HepG2 (cell line): ENCODE measurements around the gene PARD3. TPM values are rescaled to one million over a fixed set of nuclear protein-coding genes. Genes with fewer than 3 reads are reported as not detected.

ENCODE experiments used
- E2F1 ChIP-seq: sonication (generic); formaldehyde crosslinking; IDR thresholded peaks from 2 replicates; pipeline ENCODE4 v1.5.0; 2020; ENCODE audit warnings: missing genetic modification reagents
- FOXJ3 ChIP-seq: sonication (generic); formaldehyde crosslinking; IDR thresholded peaks from 2 replicates; pipeline ENCODE4 v1.4.0; 2020; ENCODE audit warnings: missing genetic modification reagents, mild to moderate bottlenecking, borderline replicate concordance
- KLF16 ChIP-seq, 2 experiments: sonication (generic) in 1 of 2; formaldehyde crosslinking in 1 of 2; IDR thresholded peaks; 2 replicates each; pipeline versions ENCODE4 v1.6.1 to v1.8.0; 2016 to 2023; ENCODE audit warnings: missing genetic modification reagents in 2 of 2, missing compliant biosample characterization in 1 of 2
- MED8 ChIP-seq: sonication (generic); formaldehyde crosslinking; IDR thresholded peaks from 2 replicates; pipeline ENCODE4 v1.8.1; 2023; ENCODE audit warnings: mild to moderate bottlenecking, missing genetic modification reagents; ENCODE audit not compliant: insufficient replicate concordance
- MEIS2 ChIP-seq: sonication (generic); formaldehyde crosslinking; IDR thresholded peaks from 2 replicates; pipeline ENCODE4 v1.9.0; 2021; ENCODE audit warnings: mild to moderate bottlenecking, missing genetic modification reagents
- PPARG ChIP-seq: conservative IDR thresholded peaks from 2 replicates; pipeline ENCODE4 v1.6.1; 2016; ENCODE audit warnings: missing biosample characterization, missing genetic modification reagents
- RCOR2 ChIP-seq: IDR thresholded peaks from 2 replicates; pipeline ENCODE4 v1.6.1; 2016; ENCODE audit warnings: missing biosample characterization, missing genetic modification reagents
- REXO4 ChIP-seq: sonication (generic); formaldehyde crosslinking; IDR thresholded peaks from 2 replicates; pipeline ENCODE4 v1.8.0; 2022; ENCODE audit warnings: missing genetic modification reagents, mild to moderate bottlenecking, borderline replicate concordance
- SAP130 ChIP-seq: IDR thresholded peaks from 2 replicates; pipeline ENCODE4 v1.6.1; 2016; ENCODE audit warnings: low read depth
- SOX13 ChIP-seq, 3 experiments: fragments of 450-650 bp in 1 of 3; sonication (generic) in 1 of 3; formaldehyde crosslinking in 1 of 3; IDR thresholded peaks in 2 of 3; conservative IDR thresholded peaks in 1 of 3; 2 replicates each; pipeline versions ENCODE4 v1.5.0 to v1.6.1; 2016 to 2020; ENCODE audit warnings: antibody characterized with exemption in 1 of 3, mild to moderate bottlenecking in 1 of 3, missing compliant biosample characterization in 1 of 3, missing genetic modification reagents in 1 of 3, moderate library complexity in 1 of 3
- TCF7 ChIP-seq: sonication (generic); IDR thresholded peaks from 2 replicates; pipeline ENCODE4 v1.6.1; 2016; ENCODE audit warnings: antibody characterized with exemption, low read depth
- YEATS4 ChIP-seq: sonication (generic); formaldehyde crosslinking; IDR thresholded peaks from 2 replicates; pipeline ENCODE4 v1.4.0; 2020; ENCODE audit warnings: missing genetic modification reagents, borderline replicate concordance
- ZFP1 ChIP-seq: IDR thresholded peaks from 2 replicates; pipeline ENCODE4 v1.6.1; 2016
- ZKSCAN5 ChIP-seq: sonication (generic); formaldehyde crosslinking; IDR thresholded peaks from 2 replicates; pipeline ENCODE4 v1.5.1; 2020; ENCODE audit warnings: mild to moderate bottlenecking, missing genetic modification reagents
- ZKSCAN8 ChIP-seq: IDR thresholded peaks from 2 replicates; pipeline ENCODE4 v1.6.1; 2016; ENCODE audit warnings: borderline replicate concordance, missing genetic modification reagents, missing compliant biosample characterization
- ZNF30 ChIP-seq: sonication (generic); formaldehyde crosslinking; IDR thresholded peaks from 2 replicates; pipeline ENCODE4 v1.5.0; 2020; ENCODE audit warnings: mild to moderate bottlenecking, missing genetic modification reagents
- ZNF34 ChIP-seq: sonication (generic); formaldehyde crosslinking; IDR thresholded peaks from 2 replicates; pipeline ENCODE4 v1.4.0; 2020; ENCODE audit warnings: mild to moderate bottlenecking, missing genetic modification reagents, borderline replicate concordance
- ZNF607 ChIP-seq: sonication (generic); formaldehyde crosslinking; IDR thresholded peaks from 2 replicates; pipeline ENCODE4 v1.5.1; 2020; ENCODE audit warnings: missing genetic modification reagents, mild to moderate bottlenecking, borderline replicate concordance
- ZNF879 ChIP-seq: sonication (generic); formaldehyde crosslinking; IDR thresholded peaks from 2 replicates; pipeline ENCODE4 v1.8.1; 2023; ENCODE audit warnings: missing genetic modification reagents
- ZNF891 ChIP-seq: sonication (generic); formaldehyde crosslinking; IDR thresholded peaks from 2 replicates; pipeline ENCODE4 v1.5.0; 2020; ENCODE audit warnings: mild to moderate bottlenecking, missing genetic modification reagents
- ZSCAN21 ChIP-seq: sonication (generic); formaldehyde crosslinking; IDR thresholded peaks from 2 replicates; pipeline ENCODE4 v1.8.0; 2022; ENCODE audit warnings: mild to moderate bottlenecking, missing genetic modification reagents, moderate library complexity, borderline replicate concordance
- polyA plus RNA-seq, 8 experiments: library from polyadenylated mRNA; depleted of rRNA in 3 of 8; stranded (reverse) in 7 of 8; unstranded in 1 of 8; fragments of >200 nt; fragmentation: Illumina TruSeq in 4 of 8; extraction: Trizol in 4 of 8; gene quantifications; 2 replicates each; pipeline versions ENCODE4 v1.2.1 to v1.2.3, GENCODE V29; 2011 to 2016; ENCODE audit warnings: low read depth in 4 of 8, missing spikeins in 1 of 8, mixed read lengths in 1 of 8; ENCODE audit not compliant: insufficient read depth in 1 of 8
- total RNA-seq, 5 experiments: library from RNA; depleted of rRNA; stranded (reverse); fragments of >200 nt; fragmentation: Illumina TruSeq; extraction: Trizol; gene quantifications; 2 replicates each; pipeline ENCODE4 v1.2.3, GENCODE V29; 2016; ENCODE audit warnings: low read depth in 1 of 5
- TF ChIP-seq, protein P1 (sequence below): IDR thresholded peaks from 2 replicates; pipeline ENCODE4 v1.6.1; 2016; ENCODE audit warnings: mild to moderate bottlenecking, missing biosample characterization, missing genetic modification reagents
- TF ChIP-seq, protein P2 (sequence below): sonication (generic); formaldehyde crosslinking; IDR thresholded peaks from 2 replicates; pipeline ENCODE4 v1.4.0; 2020; ENCODE audit warnings: missing genetic modification reagents, low read depth, mild to moderate bottlenecking, borderline replicate concordance
- TF ChIP-seq, protein P3 (sequence below): sonication (generic); formaldehyde crosslinking; conservative IDR thresholded peaks from 2 replicates; pipeline ENCODE4 v1.4.0; 2020; ENCODE audit warnings: missing genetic modification reagents

Gene PARD3
- total and polyA plus RNA-seq, 2 of the 13 experiments (the other 11 are each of a cell fraction or from before 2014, with no cell fraction given), result 40.9 to 60.0 TPM

DNA sequence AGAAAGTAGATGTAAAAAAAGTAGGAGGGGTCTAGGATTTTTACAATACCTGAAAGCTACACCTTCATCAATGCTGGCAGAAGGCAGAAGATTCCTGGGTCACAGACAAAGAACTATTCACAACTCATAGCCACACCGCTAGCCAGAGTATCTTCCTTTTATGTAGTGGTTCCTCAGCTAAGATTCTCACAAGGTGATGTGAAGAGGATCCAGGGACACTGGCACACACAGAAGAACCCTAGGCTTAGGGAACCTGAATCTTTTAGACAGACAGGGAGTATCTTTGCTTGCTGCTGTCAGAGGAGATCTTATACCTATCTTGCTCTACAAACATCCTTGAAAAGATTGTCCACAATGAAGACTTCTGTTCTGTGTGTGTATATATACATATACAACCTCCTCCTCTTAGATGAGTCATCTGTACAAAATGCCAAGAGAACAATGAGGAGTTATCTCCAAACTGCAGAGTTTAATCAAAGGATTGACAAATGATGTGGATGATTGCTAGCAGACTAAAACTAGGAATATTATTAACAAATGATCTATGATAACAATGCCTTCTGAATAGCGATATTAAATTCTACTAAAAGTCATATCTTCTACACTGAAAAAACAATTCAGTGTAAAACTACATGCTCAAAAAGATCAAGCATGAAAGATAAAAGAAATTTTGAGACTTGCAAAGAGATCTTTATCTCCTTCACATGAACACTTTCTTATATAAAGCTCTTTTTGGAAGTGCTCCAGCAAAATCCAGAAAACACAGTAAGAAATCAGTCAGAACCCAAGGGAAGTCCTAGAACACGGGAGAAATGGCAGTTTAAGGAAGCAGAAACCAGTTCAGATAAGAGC is 409.3 kb downstream of the PARD3 start (continued):
- TF ChIP-seq ZSCAN21 (CRISPR knock-in tag), result no peak
- TF ChIP-seq ZKSCAN5, result no peak
- TF ChIP-seq, protein P1, sequence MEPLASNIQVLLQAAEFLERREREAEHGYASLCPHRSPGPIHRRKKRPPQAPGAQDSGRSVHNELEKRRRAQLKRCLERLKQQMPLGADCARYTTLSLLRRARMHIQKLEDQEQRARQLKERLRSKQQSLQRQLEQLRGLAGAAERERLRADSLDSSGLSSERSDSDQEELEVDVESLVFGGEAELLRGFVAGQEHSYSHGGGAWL (CRISPR knock-in tag), result no peak
- no peak for TF ChIP-seq KLF16 (CRISPR knock-in tag; IDR thresholded peaks at IDR 0.05)
- no peak for TF ChIP-seq ZNF607
- no peak for TF ChIP-seq SOX13 (IDR thresholded peaks at IDR 0.05)
- peak in 1 of 2 experiments; percentile 93; a peak in 2 of 4 replicates for TF ChIP-seq SOX13 (CRISPR knock-in tag; conservative IDR thresholded peaks at IDR 0.05 in 1 of 2, IDR thresholded peaks at IDR 0.05 in 1 of 2)
- 0 out of 2 replicates have a peak, but pooled peaks have one; percentile 33 for TF ChIP-seq PPARG (CRISPR knock-in tag)
- TF ChIP-seq ZNF891, result no peak
- TF ChIP-seq ZFP1 (CRISPR knock-in tag), result no peak
- no peak for TF ChIP-seq YEATS4 (CRISPR knock-in tag)
- TF ChIP-seq TCF7, result no peak
- TF ChIP-seq, protein P2, sequence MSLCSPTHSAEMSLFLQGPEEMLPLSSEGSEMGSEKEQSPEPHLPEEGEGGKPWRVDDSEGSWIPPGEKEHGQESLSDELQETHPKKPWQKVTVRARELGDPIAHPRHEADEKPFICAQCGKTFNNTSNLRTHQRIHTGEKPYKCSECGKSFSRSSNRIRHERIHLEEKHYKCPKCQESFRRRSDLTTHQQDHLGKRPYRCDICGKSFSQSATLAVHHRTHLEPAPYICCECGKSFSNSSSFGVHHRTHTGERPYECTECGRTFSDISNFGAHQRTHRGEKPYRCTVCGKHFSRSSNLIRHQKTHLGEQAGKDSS (CRISPR knock-in tag), result no peak
- no peak for TF ChIP-seq MEIS2
- TF ChIP-seq REXO4 (CRISPR knock-in tag), result no peak
- TF ChIP-seq ZNF879, result no peak
- no peak for TF ChIP-seq MED8 (CRISPR knock-in tag)
- TF ChIP-seq, protein P3, sequence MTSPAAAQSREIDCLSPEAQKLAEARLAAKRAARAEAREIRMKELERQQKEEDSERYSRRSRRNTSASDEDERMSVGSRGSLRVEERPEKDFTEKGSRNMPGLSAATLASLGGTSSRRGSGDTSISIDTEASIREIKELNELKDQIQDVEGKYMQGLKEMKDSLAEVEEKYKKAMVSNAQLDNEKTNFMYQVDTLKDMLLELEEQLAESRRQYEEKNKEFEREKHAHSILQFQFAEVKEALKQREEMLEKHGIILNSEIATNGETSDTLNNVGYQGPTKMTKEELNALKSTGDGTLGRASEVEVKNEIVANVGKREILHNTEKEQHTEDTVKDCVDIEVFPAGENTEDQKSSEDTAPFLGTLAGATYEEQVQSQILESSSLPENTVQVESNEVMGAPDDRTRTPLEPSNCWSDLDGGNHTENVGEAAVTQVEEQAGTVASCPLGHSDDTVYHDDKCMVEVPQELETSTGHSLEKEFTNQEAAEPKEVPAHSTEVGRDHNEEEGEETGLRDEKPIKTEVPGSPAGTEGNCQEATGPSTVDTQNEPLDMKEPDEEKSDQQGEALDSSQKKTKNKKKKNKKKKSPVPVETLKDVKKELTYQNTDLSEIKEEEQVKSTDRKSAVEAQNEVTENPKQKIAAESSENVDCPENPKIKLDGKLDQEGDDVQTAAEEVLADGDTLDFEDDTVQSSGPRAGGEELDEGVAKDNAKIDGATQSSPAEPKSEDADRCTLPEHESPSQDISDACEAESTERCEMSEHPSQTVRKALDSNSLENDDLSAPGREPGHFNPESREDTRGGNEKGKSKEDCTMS, result no peak
- TF ChIP-seq ZNF30 (CRISPR knock-in tag), result no peak
- no peak for TF ChIP-seq ZKSCAN8 (CRISPR knock-in tag)
- no peak for TF ChIP-seq ZNF34
- TF ChIP-seq RCOR2, result peak; percentile 49; the same call in 1 of the 2 replicates
- TF ChIP-seq SAP130 (CRISPR knock-in tag), result peak; percentile 14; the same call in 1 of the 2 replicates
- TF ChIP-seq E2F1, result no peak
- TF ChIP-seq FOXJ3 (CRISPR knock-in tag), result no peak
